Measurements from ENCODE around the gene GIMAP4. TPM values are rescaled to one million over a fixed set of nuclear protein-coding genes. Genes with fewer than 3 reads are reported as not detected.

The GIMAP4 gene
- total RNA-seq, 1 donor from 2014 or later = not detected

DNA sequence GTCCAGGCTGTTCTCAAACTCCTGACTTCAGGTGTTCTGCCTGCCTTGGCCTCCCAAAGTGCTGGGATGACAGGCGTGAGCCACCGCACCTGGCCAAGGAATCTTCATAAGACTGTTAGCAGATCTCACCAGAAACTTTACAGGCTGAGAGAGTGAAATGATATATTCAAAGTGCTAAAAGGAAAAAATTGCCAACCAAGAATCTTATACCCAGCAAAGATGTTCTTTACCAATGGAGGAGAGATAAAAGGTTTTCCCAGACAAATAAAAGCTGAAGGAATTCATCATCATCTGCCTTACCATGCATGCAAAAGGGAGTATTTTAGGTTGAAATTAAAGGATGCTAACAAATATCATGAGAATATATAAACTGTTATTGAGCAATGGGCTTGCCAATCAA, 28.9 kb upstream of the GIMAP4 start:
- Mint-ChIP-seq H3K9me3 (peaks cover 4% of the 10 kb centered on the region), H3K27ac (no peak overlapping the region), H3K27me3 (no peaks in the 10 kb centered on the region)

DNA sequence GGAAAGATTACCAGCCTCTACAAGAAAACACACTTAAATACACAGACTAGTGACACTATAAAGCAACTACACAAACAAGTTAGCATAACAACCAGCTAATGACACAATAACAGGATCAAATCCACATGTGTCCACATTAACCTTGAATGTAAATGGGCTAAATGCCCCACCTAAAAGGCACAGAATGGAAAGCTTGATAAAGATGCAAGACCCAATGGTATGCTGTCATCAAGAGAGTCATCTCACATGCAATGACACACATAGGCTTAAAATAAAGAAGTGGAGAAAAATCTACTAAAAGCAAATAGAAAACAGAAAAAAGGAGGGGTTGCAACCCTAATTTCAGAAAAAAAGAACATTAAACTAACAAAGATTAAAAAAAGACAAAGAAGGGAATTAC, 14.0 kb upstream of the GIMAP4 start:
- no peaks in the 10 kb centered on the region for H3K36me3 Mint-ChIP-seq
- DNase-seq (ENCODE audit: extremely low spot score, unreplicated experiment) = no peak
- TF ChIP-seq, protein P1, sequence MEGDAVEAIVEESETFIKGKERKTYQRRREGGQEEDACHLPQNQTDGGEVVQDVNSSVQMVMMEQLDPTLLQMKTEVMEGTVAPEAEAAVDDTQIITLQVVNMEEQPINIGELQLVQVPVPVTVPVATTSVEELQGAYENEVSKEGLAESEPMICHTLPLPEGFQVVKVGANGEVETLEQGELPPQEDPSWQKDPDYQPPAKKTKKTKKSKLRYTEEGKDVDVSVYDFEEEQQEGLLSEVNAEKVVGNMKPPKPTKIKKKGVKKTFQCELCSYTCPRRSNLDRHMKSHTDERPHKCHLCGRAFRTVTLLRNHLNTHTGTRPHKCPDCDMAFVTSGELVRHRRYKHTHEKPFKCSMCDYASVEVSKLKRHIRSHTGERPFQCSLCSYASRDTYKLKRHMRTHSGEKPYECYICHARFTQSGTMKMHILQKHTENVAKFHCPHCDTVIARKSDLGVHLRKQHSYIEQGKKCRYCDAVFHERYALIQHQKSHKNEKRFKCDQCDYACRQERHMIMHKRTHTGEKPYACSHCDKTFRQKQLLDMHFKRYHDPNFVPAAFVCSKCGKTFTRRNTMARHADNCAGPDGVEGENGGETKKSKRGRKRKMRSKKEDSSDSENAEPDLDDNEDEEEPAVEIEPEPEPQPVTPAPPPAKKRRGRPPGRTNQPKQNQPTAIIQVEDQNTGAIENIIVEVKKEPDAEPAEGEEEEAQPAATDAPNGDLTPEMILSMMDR (conservative IDR thresholded peaks at IDR 0.05) = no peak
- no peaks in the 10 kb centered on the region for H3K4me1 Mint-ChIP-seq (ENCODE audit: unreplicated experiment)
- no peaks in the 10 kb centered on the region for H3K9me3 Mint-ChIP-seq
- no peak overlapping the region for H3K4me3 Mint-ChIP-seq
- peaks cover 4% of the 10 kb centered on the region for H3K27me3 Mint-ChIP-seq
- no peak overlapping the region for H3K27ac Mint-ChIP-seq

More for the DNA sequence above, 28.9 kb upstream of the GIMAP4 start:
- no peak overlapping the region for H3K4me3 Mint-ChIP-seq
- TF ChIP-seq, protein P1 (conservative IDR thresholded peaks at IDR 0.05) = no peak
- no peaks in the 10 kb centered on the region for H3K36me3 Mint-ChIP-seq
- DNase-seq (ENCODE audit: extremely low spot score, unreplicated experiment) = no peak
- no peaks in the 10 kb centered on the region for H3K4me1 Mint-ChIP-seq (ENCODE audit: unreplicated experiment)

DNA sequence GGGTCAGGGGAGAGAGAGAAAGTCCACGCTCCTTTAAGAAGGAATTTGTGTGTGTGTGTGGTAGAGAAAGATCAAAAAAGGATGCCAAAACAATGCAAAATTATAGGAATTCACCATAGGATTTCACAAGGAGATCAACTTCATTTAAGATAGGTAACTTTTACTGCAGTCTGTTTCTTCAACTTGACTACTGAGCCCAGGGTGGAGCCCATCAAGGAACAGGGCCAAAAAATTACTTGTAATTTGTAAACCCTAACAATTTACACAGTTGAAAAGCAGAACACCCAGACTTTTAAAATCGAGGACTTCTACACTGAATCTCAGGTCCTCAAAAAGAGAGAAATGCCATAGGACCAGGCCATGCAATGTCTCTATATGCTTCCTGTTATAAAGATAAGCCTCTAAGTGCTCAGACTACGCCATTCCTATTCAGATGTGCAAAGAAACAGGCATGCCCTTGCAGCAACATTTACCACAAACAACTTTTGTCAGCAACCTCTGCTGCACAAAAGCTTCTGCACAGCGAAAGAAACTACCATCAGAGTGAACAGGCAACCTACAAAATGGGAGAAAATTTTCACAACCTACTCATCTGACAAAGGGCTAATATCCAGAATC, 10.6 kb upstream of the GIMAP4 start:
- no peak for DNase-seq (ENCODE audit: extremely low spot score, unreplicated experiment)
- no peaks in the 10 kb centered on the region for H3K36me3 Mint-ChIP-seq
- H3K9me3 Mint-ChIP-seq = no peaks in the 10 kb centered on the region
- no peak overlapping the region for H3K4me3 Mint-ChIP-seq
- TF ChIP-seq, protein P1 (conservative IDR thresholded peaks at IDR 0.05) = no peak
- no peaks in the 10 kb centered on the region for H3K4me1 Mint-ChIP-seq (ENCODE audit: unreplicated experiment)
- H3K27ac Mint-ChIP-seq = no peak overlapping the region
- H3K27me3 Mint-ChIP-seq = peaks cover 4% of the 10 kb centered on the region

DNA sequence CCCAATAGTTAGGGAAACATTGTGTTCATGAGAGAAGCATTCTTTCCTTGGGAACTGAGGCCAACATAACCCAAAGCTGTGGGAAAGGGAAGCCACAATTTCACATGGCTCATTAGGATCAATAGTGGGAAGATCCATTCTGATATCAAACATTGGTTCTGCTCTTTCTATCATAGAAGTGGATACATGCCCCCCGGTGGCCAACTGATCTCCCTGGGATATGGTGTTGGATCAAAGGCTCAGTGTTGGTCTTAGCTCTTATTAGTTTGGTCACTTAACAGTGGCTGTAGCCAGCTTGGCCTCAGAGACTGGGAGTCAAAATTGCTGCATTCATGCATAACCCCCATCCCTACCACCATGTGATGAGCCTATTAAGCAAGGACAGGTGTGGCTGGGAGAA, 6.7 kb upstream of the GIMAP4 start:
- Mint-ChIP-seq H3K9me3 (no peaks in the 10 kb centered on the region), H3K27me3 (no peaks in the 10 kb centered on the region), H3K4me3 (no peak overlapping the region)

DNA sequence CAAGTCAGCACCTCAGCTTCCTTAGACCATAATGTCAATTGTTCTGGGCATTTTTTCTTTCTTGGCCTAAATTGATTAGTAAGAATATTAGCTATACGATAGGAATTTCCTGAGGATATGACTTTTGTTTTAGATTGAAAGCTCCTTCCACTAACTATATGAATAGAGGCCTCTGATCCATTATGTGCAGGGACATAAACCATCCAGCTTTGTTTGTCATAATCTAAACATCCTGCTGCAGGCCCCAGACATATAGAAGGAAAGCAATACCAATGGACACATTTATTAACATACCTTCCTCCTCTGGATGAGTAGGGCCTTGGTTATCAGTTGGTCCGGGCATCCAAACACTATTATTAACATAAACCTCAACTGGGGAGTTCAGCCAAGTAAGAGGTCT, 4.3 kb upstream of the GIMAP4 start:
- Mint-ChIP-seq H3K4me3 (no peak overlapping the region), H3K27me3 (no peaks in the 10 kb centered on the region), H3K4me1 (ENCODE audit: unreplicated experiment) (no peaks in the 10 kb centered on the region), H3K9me3 (no peaks in the 10 kb centered on the region), H3K36me3 (no peaks in the 10 kb centered on the region), H3K27ac (no peak overlapping the region)
- DNase-seq (ENCODE audit: extremely low spot score, unreplicated experiment) = no peak
- TF ChIP-seq, protein P1 (conservative IDR thresholded peaks at IDR 0.05) = no peak

More for the DNA sequence above, 6.7 kb upstream of the GIMAP4 start:
- H3K4me1 Mint-ChIP-seq (ENCODE audit: unreplicated experiment) = no peaks in the 10 kb centered on the region
- DNase-seq (ENCODE audit: extremely low spot score, unreplicated experiment) = no peak
- H3K36me3 Mint-ChIP-seq = no peaks in the 10 kb centered on the region
- TF ChIP-seq, protein P1 (conservative IDR thresholded peaks at IDR 0.05) = no peak
- no peak overlapping the region for H3K27ac Mint-ChIP-seq

Data from type B pancreatic cell (in vitro differentiated cells).